ENCODE results near the gene LHX1. TPM values are rescaled to one million over a fixed set of nuclear protein-coding genes. Genes with fewer than 3 reads are reported as not detected.

The LHX1 gene
- total and polyA plus RNA-seq, 4 donors, result not detected

DNA sequence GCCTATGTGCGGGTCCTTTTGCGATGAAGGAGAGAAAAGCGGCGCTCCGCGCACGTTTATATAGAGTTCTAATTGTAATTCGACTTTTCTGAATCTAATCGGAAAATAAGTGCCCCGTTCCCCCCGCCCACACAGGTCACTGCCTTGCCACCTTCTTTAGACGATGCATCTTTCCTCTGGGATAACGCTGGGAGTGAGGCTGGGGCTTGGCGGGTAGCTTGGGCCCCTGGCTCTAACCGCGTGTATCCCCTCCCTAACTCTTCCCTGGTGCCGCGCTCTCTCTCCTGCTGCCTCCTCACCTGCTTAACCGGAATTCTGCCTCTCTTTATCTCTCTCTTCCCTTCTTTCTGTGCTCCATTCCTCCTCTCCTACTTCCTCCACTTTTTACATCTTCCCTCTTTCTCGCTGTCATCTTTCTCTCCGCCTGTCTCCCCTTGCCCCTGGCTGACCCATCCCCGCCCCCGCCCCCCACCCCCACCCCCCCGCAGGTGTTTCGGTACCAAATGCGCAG is 2.6 kb downstream of the LHX1 start:
- Histone ChIP-seq H3K4me3 (no peak overlapping the region), H3K36me3 (ENCODE audit: control insufficient read depth in 4 of 4, insufficient read depth in 4 of 4, low read length in 4 of 4) (no peaks in the 10 kb centered on the region), H3K9me3 (ENCODE audit: control insufficient read depth in 4 of 4, insufficient read depth in 3 of 4, low read length in 3 of 4) (peaks cover 0 to 14% (median 0%) of the 10 kb centered on the region in 4 donors), H3K27me3 (ENCODE audit: control insufficient read depth in 3 of 3, insufficient read depth in 3 of 3, low read length in 2 of 3) (peaks cover 9 to 99% (median 94%) of the 10 kb centered on the region in 3 donors), H3K4me1 (ENCODE audit: control insufficient read depth in 5 of 5, insufficient read depth in 5 of 5, low read length in 5 of 5) (peaks cover 0 to 42% (median 8%) of the 10 kb centered on the region in 5 donors), H3K27ac (ENCODE audit: low read depth in 1 of 2, low read length in 1 of 2) (no peak overlapping the region), H3K9ac (ENCODE audit: insufficient read depth in 1 of 2, low read length in 2 of 2) (no peak overlapping the region)
- WGBS, 2 donors, result 4 to 7% methylated on average over 26 of the region's 26 CpGs
- TF ChIP-seq, protein P1, sequence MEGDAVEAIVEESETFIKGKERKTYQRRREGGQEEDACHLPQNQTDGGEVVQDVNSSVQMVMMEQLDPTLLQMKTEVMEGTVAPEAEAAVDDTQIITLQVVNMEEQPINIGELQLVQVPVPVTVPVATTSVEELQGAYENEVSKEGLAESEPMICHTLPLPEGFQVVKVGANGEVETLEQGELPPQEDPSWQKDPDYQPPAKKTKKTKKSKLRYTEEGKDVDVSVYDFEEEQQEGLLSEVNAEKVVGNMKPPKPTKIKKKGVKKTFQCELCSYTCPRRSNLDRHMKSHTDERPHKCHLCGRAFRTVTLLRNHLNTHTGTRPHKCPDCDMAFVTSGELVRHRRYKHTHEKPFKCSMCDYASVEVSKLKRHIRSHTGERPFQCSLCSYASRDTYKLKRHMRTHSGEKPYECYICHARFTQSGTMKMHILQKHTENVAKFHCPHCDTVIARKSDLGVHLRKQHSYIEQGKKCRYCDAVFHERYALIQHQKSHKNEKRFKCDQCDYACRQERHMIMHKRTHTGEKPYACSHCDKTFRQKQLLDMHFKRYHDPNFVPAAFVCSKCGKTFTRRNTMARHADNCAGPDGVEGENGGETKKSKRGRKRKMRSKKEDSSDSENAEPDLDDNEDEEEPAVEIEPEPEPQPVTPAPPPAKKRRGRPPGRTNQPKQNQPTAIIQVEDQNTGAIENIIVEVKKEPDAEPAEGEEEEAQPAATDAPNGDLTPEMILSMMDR (IDR thresholded peaks at IDR 0.05; ENCODE audit: control extremely low read depth, extremely low read depth), result no peak
- DNase-seq (no peak), ATAC-seq (ENCODE audit: insufficient read depth, low FRiP score) (no peak)

DNA sequence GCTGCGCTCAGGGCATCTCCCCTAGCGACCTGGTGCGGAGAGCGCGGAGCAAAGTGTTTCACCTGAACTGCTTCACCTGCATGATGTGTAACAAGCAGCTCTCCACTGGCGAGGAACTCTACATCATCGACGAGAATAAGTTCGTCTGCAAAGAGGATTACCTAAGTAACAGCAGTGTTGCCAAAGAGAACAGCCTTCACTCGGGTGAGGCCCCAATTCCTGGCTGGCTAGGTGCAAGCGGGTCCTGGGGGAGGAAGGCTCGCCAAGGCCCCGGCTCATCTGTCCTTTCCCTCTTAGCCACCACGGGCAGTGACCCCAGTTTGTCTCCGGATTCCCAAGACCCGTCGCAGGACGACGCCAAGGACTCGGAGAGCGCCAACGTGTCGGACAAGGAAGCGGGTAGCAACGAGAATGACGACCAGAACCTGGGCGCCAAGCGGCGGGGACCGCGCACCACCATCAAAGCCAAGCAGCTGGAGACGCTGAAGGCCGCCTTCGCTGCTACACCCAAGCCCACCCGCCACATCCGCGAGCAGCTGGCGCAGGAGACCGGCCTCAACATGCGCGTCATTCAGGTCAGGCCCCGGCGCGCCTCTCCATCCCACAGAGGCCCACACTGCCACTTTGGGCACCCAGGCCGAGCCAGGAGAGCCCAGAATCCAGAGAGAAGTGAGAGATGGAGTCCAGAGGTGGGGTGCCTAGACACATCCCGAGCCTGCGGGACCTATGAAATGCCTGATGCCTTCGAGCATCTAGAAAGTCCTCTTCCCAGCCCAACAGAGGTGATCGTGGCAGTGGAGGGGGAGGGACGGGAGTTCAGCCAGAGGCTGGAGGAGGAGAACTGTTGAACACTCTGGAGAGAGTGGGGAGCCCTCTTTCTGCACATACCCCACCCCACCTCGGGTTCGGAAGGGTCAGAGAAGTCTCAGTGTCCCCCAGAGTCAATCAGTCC is 3.3 kb downstream of the LHX1 start:
- H3K27me3 ChIP-seq (ENCODE audit: control insufficient read depth in 3 of 3, insufficient read depth in 3 of 3, low read length in 2 of 3), result peaks cover 9 to 99% (median 94%) of the 10 kb centered on the region in 3 donors
- peaks cover 0 to 9% (median 0%) of the 10 kb centered on the region in 4 donors for H3K9me3 ChIP-seq (ENCODE audit: control insufficient read depth in 4 of 4, insufficient read depth in 3 of 4, low read length in 3 of 4)
- no peak overlapping the region for H3K4me3 ChIP-seq
- peaks cover 0 to 37% (median 8%) of the 10 kb centered on the region in 5 donors for H3K4me1 ChIP-seq (ENCODE audit: control insufficient read depth in 5 of 5, insufficient read depth in 5 of 5, low read length in 5 of 5)
- no peak overlapping the region for H3K9ac ChIP-seq (ENCODE audit: insufficient read depth in 1 of 2, low read length in 2 of 2)
- TF ChIP-seq, protein P1 (IDR thresholded peaks at IDR 0.05; ENCODE audit: control extremely low read depth, extremely low read depth), result no peak
- 9% methylated on average over 52 of the region's 52 CpGs for WGBS, 2 donors
- no peak overlapping the region for H3K27ac ChIP-seq (ENCODE audit: low read depth in 1 of 2, low read length in 1 of 2)
- ATAC-seq (ENCODE audit: insufficient read depth, low FRiP score) (no peak), DNase-seq (no peak)
- H3K36me3 ChIP-seq (ENCODE audit: control insufficient read depth in 4 of 4, insufficient read depth in 4 of 4, low read length in 4 of 4), result no peaks in the 10 kb centered on the region

DNA sequence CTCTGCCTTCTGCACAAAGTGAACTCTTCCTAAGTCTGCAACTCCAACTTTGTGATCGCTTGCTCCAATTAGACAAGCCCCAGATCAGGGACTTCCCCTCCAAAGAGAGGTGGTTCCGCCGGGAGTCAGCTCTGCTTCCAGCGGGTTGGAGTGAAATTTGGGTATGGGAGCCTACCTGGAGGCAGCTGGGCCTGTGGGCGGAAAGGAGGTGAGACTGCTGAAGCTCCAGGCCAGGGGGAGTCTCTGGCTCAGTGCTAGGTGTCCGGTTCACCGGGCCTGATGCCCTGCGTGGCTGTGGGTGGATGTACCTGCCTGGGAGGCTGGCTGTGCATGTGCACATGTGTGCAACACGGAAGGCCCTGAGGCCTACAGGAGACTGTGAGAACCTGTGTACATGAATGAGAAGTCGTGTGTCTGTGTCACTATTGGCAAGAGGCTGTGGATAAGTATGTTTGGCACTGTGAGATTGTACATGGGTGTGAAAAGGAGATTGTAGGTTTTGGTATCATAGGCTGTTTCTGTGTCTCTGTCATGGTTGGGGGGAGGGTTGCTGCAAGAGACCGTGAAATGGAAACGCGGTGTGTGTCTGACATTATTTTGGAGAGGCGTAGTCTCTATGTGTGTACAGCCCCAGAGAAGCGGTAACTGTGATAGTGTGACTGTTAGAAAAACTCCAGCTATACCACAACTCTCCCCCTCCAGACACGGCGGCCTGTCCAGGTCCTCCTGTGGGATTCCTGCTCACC is 4.2 kb downstream of the LHX1 start:
- H3K9me3 ChIP-seq (ENCODE audit: control insufficient read depth in 4 of 4, insufficient read depth in 3 of 4, low read length in 3 of 4), result peaks cover 0 to 7% (median 0%) of the 10 kb centered on the region in 4 donors
- H3K36me3 ChIP-seq (ENCODE audit: control insufficient read depth in 4 of 4, insufficient read depth in 4 of 4, low read length in 4 of 4), result no peaks in the 10 kb centered on the region
- ATAC-seq (ENCODE audit: insufficient read depth, low FRiP score) (no peak), DNase-seq (no peak)
- TF ChIP-seq, protein P1 (IDR thresholded peaks at IDR 0.05; ENCODE audit: control extremely low read depth, extremely low read depth), result no peak
- peaks cover 6 to 99% (median 95%) of the 10 kb centered on the region in 3 donors for H3K27me3 ChIP-seq (ENCODE audit: control insufficient read depth in 3 of 3, insufficient read depth in 3 of 3, low read length in 2 of 3)
- no peak overlapping the region for H3K4me3 ChIP-seq
- H3K27ac ChIP-seq (ENCODE audit: low read depth in 1 of 2, low read length in 1 of 2), result no peak overlapping the region
- H3K4me1 ChIP-seq (ENCODE audit: control insufficient read depth in 5 of 5, insufficient read depth in 5 of 5, low read length in 5 of 5), result peaks cover 0 to 29% (median 4%) of the 10 kb centered on the region in 5 donors
- no peak overlapping the region for H3K9ac ChIP-seq (ENCODE audit: insufficient read depth in 1 of 2, low read length in 2 of 2)
- WGBS, 2 donors, result 19 to 20% methylated on average over 17 of the region's 17 CpGs
